ENCODE measurements around the gene SELENBP1.

Gene SELENBP1

DNA sequence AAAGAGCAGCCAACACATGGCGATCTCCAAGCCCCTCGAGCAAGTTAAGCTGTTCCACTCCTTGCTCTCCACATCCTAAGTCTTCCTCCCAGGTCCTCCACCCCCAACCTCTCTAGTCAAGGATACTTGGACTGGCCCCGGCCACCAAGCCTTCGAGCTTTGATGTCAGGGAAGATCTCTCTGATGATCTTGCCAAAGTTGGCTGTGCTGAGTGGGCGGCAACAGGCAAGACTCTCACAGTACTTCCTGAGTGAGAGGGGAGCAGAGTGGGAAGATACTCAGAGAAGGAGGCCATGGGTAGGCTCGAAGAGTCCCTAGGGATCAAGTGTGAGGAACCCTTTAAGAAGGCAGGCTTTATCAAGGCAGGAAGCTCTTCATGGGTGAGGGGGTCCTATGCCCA lies 28.2 kb downstream of the SELENBP1 start:
- DNase-seq (ENCODE audit: low read depth in 4 of 4, low spot score in 1 of 4) = no peak

DNA sequence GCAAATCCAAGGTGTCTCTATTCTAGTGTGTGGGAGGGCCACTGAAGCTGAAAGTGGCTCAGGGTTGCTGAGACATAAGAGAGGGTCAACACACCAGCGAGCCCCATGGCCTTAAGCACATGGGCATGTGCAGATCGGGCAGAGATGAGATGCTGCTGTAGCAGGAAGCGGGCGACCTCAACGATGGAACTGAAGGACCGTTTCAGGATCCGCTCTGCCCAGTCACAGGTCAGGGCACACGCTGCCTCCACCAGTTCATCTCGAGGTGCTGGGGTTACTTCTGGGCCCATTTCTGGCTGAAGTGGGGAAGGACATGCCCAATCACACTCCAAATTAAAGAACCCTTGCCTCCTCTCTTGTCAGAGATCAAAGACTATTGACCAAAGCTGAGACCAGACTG lies 28.9 kb downstream of the SELENBP1 start:
- DNase-seq (ENCODE audit: low read depth in 4 of 4, low spot score in 1 of 4) = no peak

DNA sequence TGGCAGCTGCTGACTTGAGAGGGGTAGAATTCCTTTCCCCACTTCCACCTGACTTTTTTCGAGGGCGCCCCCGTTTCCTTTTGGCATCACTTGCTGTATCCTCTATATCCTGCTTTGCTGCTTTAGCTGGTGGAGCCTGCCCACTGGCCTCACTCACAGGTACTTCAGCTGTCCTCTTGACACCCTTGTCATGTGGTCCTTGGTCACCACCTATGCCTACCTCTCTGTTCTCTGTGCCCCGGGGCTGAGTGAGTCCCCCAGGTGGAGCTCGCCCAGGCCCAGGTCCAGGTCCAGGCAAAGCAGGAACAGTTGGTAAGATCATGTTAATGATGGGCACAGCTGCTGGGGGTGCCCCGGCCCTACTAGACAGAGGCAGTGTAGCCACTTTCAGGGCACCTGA lies 29.9 kb downstream of the SELENBP1 start:
- no peak for DNase-seq (ENCODE audit: low read depth in 4 of 4, low spot score in 1 of 4)

GRCh38 chr1:151342021-151342420 lies 30.5 kb downstream of the SELENBP1 start:
- no peak for DNase-seq (ENCODE audit: low read depth in 4 of 4, low spot score in 1 of 4)

- peak in 1 of 4 experiments; percentile 17 for DNase-seq (ENCODE audit: low read depth in 4 of 4, low spot score in 1 of 4)
These were observed 31.4 kb downstream of the SELENBP1 start for GRCh38 chr1:151340870-151341754.

GRCh38 chr1:151336556-151336955 lies 35.9 kb downstream of the SELENBP1 start:
- DNase-seq (ENCODE audit: low read depth in 4 of 4, low spot score in 1 of 4) = no peak

DNA sequence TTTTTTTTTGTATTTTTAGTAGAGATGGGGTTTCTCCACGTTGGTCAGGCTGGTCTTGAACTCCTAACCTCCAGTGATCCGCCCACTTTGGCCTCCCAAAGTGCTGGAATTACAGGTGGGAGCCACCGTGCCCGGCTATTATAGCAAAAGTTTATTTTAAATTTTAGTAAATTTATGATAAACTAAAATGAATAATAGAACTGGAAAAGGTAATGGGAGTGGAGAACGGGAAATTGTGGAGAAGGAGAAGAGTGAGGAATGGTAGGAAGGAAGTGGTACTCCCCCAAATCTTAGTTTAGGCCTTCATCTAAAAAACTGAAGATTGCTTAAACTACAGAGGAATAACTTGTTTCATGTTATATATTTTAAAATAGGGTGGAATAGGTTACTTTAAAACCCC lies 37.7 kb downstream of the SELENBP1 start:
- DNase-seq (ENCODE audit: low read depth in 4 of 4, low spot score in 1 of 4) = no peak

- DNase-seq (ENCODE audit: low read depth in 4 of 4, low spot score in 1 of 4) = no peak
These were observed 44.4 kb downstream of the SELENBP1 start for GRCh38 chr1:151327903-151328674.

DNA sequence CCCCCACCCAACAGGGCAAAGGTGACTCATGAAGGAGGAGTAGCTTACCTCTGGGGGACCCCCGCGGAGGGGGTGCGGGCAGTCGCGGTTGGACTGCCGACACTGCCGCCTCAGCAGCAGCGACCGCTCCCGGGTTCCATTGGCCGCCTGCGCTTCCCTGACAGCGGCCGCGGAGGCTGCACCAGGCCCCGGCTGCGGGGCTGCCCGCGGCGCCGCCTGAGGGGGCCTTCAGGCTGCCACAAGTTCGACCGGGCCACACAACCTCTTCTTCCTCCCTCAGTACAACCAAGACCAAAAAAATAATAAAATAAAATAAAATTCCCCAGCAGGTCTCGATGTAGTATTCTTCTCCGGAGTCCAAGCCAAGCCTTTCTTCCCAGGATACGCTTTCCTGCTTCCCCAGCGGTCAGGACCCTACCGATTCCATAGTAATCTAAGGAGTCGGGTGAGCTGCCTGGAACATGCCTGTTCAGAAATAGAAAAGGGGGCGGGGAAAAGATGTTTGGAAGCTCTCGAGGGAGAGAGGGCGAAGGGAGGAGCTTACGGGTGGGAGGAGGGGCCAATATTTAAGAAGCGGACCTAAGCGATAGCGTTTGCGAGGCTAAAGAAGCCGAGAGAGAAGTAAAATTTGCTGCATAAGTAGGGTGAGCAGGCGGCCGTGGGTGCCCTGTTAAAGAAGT lies 45.1 kb downstream of the SELENBP1 start, which contains the start of gene PI4KB:
PI4KB (minus strand) TSS at position 194 of the 680 bp plus-strand sequence. CDS start 10,935 bp downstream, outside the sequence.
- DNase-seq (ENCODE audit: low read depth in 4 of 4, low spot score in 1 of 4) = peak; percentile 56 to 85 (median 74)

- peak in 2 of 4 experiments; percentile 32 to 47 for DNase-seq (ENCODE audit: low read depth in 4 of 4, low spot score in 1 of 4)
These were observed 45.8 kb downstream of the SELENBP1 start for GRCh38 chr1:151326619-151327222.

- DNase-seq (ENCODE audit: low read depth in 4 of 4, low spot score in 1 of 4) = no peak
These were observed 46.7 kb downstream of the SELENBP1 start for GRCh38 chr1:151325646-151326429.

DNA sequence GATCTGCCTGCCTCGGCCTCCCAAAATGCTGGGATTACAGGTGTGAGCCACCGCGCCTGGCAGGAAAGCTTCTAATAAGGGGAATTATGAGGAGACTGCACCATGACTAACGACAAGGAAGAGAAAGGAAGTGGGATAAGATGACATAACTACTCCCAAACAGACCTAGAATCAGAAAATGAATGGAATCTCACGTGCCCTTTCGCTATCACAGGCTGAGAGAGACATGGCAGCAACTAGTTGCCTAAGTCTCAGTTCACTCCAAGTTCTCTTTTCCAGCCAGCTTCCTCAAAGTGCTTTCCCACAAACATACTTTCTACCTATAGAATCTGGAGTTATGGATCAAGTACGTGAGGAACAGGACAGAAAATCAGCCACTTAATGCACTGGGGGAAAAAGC lies 47.3 kb downstream of the SELENBP1 start:
- no peak for DNase-seq (ENCODE audit: low read depth in 4 of 4, low spot score in 1 of 4)

DNA sequence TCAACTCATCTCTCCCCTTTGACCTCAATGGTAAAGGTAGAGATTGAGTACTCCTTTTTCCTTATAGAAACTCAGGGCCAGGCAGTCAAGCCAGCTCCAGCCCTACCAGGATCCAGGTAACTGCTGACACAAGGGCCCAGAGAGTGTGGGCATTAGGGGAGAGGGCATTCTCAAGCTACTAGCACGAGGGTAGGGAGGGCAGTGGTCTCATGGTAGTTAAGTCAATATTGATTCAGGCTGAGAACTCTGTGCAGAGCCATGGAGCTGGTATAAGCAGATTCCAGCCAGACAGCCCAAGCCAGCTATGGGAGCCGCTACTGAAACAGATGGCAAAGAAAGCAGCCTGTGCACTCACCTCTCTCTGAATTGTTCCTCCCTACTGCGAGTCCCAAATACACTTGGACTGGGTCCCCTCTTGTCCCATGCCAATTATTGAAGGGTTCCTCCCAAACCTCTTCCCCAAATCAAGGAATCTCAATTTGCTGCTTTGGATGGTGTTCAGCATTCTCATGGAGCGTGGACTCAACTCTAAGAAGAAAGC lies 48.0 kb downstream of the SELENBP1 start:
- no peak for DNase-seq (ENCODE audit: low read depth in 4 of 4, low spot score in 1 of 4)

DNA sequence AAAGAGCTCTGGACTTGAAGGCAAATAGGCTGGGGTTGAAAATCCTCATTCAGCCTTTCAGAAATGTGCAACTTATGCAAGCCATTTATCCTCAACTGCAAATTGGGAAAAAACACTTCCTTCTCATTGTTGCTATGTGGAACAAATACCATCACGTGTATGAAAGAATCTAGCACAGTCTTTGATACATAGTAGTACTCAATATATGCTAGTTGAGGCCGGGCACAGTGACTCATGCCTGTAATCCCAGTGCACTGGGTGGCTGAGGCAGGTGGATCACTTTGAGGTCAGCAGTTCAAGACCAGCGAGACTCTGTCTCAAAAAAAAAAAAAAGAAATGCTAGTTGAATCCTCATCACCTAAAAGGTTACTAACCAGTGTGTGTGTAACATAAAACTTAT lies 53.5 kb downstream of the SELENBP1 start:
- no peak for DNase-seq (ENCODE audit: low read depth in 4 of 4, low spot score in 1 of 4)

DNA sequence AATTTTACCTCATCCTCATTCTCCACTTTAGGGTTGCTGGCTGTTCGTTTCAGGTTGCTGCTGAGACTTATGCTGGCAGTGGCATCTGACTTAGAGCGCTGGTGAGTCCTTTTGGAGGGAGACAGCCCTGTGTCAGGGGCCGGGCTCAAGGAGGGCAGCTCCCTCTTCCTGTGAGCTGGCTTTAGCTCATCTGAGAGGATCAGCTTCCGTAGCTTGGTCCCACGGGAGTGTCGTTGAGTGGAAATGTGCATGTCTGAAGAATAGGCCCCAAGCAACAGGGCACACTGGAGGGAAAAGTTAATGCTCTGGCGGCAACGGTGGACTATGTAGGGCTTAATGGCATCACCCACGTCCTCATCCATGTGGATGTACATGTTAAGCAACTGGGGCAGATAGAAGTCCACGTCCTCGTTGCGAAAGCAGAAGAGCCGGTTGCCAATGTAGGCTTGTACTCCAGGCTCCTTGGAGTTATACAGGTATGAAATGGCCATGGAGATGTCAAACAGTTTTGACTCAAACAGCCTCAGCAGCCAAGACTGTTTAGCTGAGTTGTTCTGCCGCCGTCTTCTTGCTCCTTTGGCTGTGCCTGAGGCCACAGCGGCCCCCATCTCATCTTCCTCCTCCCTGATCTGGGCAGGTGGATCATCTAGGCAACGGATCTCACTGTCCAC lies 56.8 kb downstream of the SELENBP1 start:
- no peak for DNase-seq (ENCODE audit: low read depth in 4 of 4, low spot score in 1 of 4)
